Activated CD8-positive, alpha-beta T cell treated with anti-CD3 and anti-CD28 coated beads, Interleukin-2, amount 10 ng/mL, durations not matched to agents 7 days and 5 days (primary cell): ENCODE measurements around the gene ACVR1B. TPM values are rescaled to one million over a fixed set of nuclear protein-coding genes. Genes with fewer than 3 reads are reported as not detected.
A peak's percentile ranks its signal among the peaks of the same experiment; 100 is the strongest.

ENCODE experiments used
- ATAC-seq: fragments of 150-1000 bp; cut with Tn5 transposase; one replicate; pipeline ENCODE4 v1.10.0; 2021; ENCODE audit warnings: moderate library complexity
- CTCF ChIA-PET: fragments of 350-600 bp; sonication (Branson Sonifier 250); formaldehyde crosslinking; loops from one replicate; lab custom pipeline; 2021; ENCODE audit warnings: antibody characterized with exemption; lab: Charles Lee
- POLR2A ChIA-PET: fragments of 350-600 bp; sonication (Branson Sonifier 250); formaldehyde crosslinking; loops from one replicate; lab custom pipeline; 2021; ENCODE audit warnings: antibody characterized with exemption; lab: Charles Lee
- DNase-seq: peaks from one replicate; pipeline ENCODE4 v3.0.0-alpha.2; 2020
- H3K27ac Mint-ChIP-seq: one replicate; pipeline ENCODE4 v1.8.0; 2021; ENCODE audit warnings: mild to moderate bottlenecking, mixed read lengths
- H3K27me3 Mint-ChIP-seq: one replicate; pipeline ENCODE4 v1.8.0; 2021; ENCODE audit warnings: low read depth, mixed read lengths
- H3K36me3 Mint-ChIP-seq: one replicate; pipeline ENCODE4 v1.8.0; 2021; ENCODE audit warnings: low read depth, mixed read lengths
- H3K4me1 Mint-ChIP-seq: one replicate; pipeline ENCODE4 v1.8.0; 2021; ENCODE audit warnings: low read depth, mixed read lengths
- H3K4me3 Mint-ChIP-seq: one replicate; pipeline ENCODE4 v1.8.0; 2021; ENCODE audit warnings: mild to moderate bottlenecking, mixed read lengths
- H3K9me3 Mint-ChIP-seq: one replicate; pipeline ENCODE4 v1.8.0; 2022; ENCODE audit warnings: mixed read lengths; ENCODE audit not compliant: insufficient read depth
- total RNA-seq, 2 experiments: library from RNA; stranded (reverse); gene quantifications; one replicate each; pipeline ENCODE4 v1.2.3, GENCODE V29; 2021

ACVR1B gene
- total RNA-seq, 2 experiments from 2014 or later = 7.8 to 8.8 TPM

DNA sequence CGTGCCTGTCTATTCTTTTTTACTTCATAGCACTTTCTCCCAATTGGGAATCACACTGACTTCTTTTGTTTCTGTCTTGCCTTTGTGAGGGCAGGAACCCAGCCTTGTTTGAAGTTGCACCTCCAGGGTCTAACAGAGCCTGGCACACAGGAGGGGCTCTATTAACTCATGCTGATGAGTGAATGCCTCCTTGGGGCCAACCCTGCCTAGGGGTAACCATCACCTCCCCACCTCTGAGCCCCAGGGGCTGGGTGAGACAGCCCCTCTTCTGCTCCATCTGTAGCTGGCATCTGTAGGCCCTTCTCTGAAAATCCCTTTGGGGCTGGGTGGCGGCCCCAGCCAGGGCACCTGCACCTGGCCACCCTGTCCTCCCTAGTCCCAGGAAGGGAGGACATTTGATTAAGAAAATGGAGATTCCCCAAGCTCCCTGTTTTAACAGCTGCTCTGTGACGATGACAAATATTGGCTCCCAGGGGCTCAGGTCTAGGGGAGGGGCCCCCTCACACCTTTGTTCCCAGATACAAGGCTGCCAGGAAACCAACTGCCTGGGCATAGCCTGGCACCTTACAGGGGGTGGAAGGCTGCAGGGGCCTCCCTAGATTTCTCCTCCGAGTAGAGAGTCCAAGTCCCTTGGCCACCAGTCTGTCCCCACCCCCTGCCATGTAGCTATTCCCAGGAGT, 67.1 kb downstream of the ACVR1B start:
- CTCF ChIA-PET = interaction anchor here (0.7 to 12.4 kb wide), 4 partner anchors 10 to 103 kb away, joined by 3 to 472 read pairs (median 152); partner anchors contain the start of gene TAMALIN
- DNase-seq = no peak
- Mint-ChIP-seq H3K4me3 (no peak overlapping the region), H3K4me1 (peaks cover 30% of the 10 kb centered on the region), H3K27me3 (peaks cover 2% of the 10 kb centered on the region), H3K27ac (no peak overlapping the region), H3K36me3 (no peaks in the 10 kb centered on the region), H3K9me3 (no peaks in the 10 kb centered on the region)
- POLR2A ChIA-PET = no interaction called here
- ATAC-seq = no peak

DNA sequence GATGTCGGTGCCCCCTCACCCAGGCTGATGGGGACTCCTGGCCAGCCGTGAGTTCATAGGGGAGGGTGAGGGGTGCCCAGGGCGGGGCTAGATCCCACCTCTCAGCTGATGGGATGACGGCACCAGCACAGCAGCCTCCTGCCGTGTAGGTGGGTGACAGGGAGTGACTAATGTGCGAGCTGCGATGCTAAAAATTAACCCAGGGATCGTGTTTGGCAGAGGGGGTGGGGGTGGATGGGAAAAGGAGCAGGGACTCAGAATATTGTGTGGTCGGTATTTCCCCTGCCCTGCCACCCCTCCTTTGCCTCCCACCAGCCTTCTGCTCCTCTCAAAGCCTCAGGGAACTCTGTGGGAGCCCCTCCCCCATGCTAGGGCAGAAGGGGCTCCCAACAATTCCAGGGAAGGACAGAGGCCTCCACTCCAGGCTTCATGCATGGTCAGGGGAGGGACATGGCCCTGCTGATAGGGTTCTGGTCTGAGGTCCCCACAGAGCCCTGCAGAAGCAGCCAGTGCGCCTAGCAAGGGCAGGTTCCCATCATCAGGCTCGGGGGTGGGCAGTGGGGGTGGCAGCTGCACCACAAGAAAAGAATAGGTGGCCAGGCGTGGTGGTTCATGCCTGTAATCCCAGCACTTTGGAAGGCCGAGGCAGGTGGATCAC, 67.7 kb downstream of the ACVR1B start:
- POLR2A ChIA-PET = no interaction called here
- peaks cover 33% of the 10 kb centered on the region for H3K4me1 Mint-ChIP-seq
- DNase-seq = no peak
- H3K36me3 Mint-ChIP-seq = no peaks in the 10 kb centered on the region
- H3K4me3 Mint-ChIP-seq = no peak overlapping the region
- CTCF ChIA-PET = interaction anchor here (1.2 to 14.5 kb wide), 8 partner anchors 11 to 102 kb away, joined by 4 to 486 read pairs (median 296); partner anchors contain the start of genes ATG101, SMIM41 and TAMALIN
- H3K27me3 Mint-ChIP-seq = peaks cover 2% of the 10 kb centered on the region
- H3K9me3 Mint-ChIP-seq = no peaks in the 10 kb centered on the region
- no peak overlapping the region for H3K27ac Mint-ChIP-seq
- no peak for ATAC-seq

DNA sequence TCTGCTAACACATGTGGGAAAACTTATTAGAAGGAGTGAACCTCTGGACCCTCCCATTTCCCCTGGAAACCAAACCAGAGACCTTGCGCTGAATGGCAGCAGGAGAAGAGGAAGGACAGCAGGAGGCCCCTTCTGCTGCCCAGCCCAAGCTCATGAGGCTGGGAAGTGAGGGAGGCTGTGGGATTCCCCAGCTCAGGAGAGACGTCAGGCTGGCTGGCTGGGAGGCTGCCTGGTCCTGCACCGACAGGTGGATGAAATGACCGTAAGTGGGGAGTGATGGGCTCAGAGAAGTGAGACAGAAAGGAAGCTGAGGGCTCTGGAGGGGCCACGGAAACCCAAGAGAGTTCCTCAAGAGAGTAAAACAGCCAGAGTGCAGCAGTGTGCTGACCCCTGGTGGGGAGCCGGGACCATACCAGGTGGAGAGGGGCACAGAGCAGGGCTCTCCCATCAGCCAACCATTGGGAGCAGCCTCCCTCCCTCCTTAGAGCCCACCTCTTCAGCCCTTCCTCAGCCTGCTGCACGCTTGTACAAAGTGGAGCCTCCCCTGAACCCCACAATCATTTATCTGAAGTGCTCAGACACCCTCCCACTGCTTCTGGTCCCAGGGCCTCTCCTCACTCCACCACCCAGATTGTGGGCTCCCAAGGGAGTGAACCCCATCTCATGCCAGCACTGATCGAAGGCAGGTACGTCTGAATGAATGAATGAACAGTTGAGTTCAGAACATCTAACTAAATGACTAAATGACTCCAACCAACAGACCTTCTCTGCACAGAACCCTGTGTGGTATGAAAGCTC, 69.2 kb downstream of the ACVR1B start:
- Mint-ChIP-seq H3K27me3 (peaks cover 2% of the 10 kb centered on the region), H3K9me3 (no peaks in the 10 kb centered on the region), H3K4me1 (peaks cover 48% of the 10 kb centered on the region), H3K4me3 (peak overlapping the region; percentile 56), H3K36me3 (no peaks in the 10 kb centered on the region), H3K27ac (peak overlapping the region; percentile 74)
- DNase-seq = peak; percentile 84
- ChIA-PET POLR2A (interaction anchor here (0.8 to 1.3 kb wide), 2 partner anchors 14 to 18 kb away, joined by 3 to 4 read pairs; no protein-coding TSS in a partner anchor), CTCF (interaction anchor here (0.7 to 14.5 kb wide), 21 partner anchors 13 to 1488 kb away, joined by 3 to 486 read pairs (median 5); partner anchors contain the start of genes ATG101, SMIM41 and TAMALIN)
- ATAC-seq = peak; percentile 31

DNA sequence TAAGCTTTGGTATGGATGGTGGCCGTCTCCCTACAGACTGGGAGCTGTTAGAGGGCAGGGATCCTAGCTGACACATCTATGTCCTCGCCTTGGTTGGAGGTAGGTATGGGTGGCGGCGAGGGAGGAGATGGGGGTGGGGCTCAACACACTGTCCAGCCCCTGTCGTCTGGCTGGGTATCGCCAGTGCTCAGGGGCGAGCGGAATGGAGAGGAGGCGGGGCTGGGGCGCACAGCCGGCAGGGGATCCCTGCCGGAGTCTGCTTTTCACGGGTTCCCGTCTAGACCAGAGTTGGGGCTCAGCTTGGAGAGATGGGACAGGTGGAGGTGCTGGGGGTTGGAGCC, 71.3 kb downstream of the ACVR1B start:
- Mint-ChIP-seq H3K9me3 (no peaks in the 10 kb centered on the region), H3K4me3 (peak overlapping the region; percentile 94), H3K27me3 (peaks cover 2% of the 10 kb centered on the region), H3K4me1 (peaks cover 59% of the 10 kb centered on the region), H3K36me3 (no peaks in the 10 kb centered on the region), H3K27ac (peak overlapping the region; percentile 82)
- no peak for DNase-seq
- ChIA-PET CTCF (interaction anchor here (0.7 to 14.5 kb wide), 19 partner anchors 15 to 202 kb away, joined by 3 to 486 read pairs (median 8); partner anchors contain the start of genes ATG101, SMIM41 and TAMALIN), POLR2A (interaction anchor here (0.8 kb wide), 1 partner anchor 17 kb away, joined by 3 read pairs; no protein-coding TSS in a partner anchor)
- ATAC-seq = no peak

DNA sequence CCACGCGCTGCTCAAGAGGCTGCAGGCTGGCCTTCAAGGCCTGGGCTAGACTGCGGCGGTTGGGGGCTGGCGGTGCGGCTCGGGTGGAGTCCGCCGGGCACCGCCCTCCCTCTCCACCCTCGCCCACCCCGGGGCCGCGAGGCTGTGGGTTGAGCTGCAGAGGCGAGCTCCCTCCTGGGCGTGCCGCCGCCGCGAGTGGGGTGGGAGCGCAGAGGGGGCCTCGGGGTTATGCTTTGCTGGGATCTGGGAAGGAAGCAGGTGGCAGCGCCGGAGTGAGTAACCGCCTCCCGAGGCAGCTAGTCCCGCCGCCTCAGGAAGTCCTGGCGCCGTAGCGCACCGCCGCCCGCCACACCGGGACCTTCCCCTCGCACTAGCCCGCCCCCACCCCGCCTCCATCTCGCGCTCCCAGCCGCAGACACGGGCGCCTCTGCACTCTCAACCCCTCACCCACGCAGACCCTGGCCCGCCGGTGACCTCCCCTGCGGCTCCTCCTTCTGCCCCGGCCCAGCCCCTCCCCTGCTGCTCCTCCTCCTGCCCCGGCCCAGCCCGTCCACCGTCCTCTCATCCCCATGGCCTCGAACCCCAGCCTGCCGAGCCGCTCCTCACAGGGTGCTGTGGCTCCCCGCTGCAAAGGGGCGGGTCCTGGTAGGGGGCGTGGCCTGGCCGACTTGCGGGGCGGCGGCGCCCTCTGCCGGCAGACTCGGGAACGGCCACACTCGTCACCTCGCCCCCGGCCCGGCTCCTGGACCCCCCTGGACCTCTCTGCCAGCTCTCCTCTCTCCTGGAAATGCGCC, 71.9 kb downstream of the ACVR1B start:
- ChIA-PET POLR2A (interaction anchor here (0.7 to 1.1 kb wide), 4 partner anchors 17 to 137 kb away, joined by 3 read pairs; partner anchors contain the start of gene TAMALIN), CTCF (interaction anchor here (0.7 to 14.5 kb wide), 18 partner anchors 15 to 203 kb away, joined by 3 to 486 read pairs (median 8); partner anchors contain the start of genes ATG101, SMIM41 and TAMALIN)
- peaks cover 2% of the 10 kb centered on the region for H3K27me3 Mint-ChIP-seq
- H3K4me3 Mint-ChIP-seq = peak overlapping the region; percentile 94
- H3K4me1 Mint-ChIP-seq = peaks cover 59% of the 10 kb centered on the region
- H3K9me3 Mint-ChIP-seq = no peaks in the 10 kb centered on the region
- DNase-seq = peak; percentile 95
- peak; percentile 61 for ATAC-seq
- H3K27ac Mint-ChIP-seq = peak overlapping the region; percentile 99
- H3K36me3 Mint-ChIP-seq = no peaks in the 10 kb centered on the region

DNA sequence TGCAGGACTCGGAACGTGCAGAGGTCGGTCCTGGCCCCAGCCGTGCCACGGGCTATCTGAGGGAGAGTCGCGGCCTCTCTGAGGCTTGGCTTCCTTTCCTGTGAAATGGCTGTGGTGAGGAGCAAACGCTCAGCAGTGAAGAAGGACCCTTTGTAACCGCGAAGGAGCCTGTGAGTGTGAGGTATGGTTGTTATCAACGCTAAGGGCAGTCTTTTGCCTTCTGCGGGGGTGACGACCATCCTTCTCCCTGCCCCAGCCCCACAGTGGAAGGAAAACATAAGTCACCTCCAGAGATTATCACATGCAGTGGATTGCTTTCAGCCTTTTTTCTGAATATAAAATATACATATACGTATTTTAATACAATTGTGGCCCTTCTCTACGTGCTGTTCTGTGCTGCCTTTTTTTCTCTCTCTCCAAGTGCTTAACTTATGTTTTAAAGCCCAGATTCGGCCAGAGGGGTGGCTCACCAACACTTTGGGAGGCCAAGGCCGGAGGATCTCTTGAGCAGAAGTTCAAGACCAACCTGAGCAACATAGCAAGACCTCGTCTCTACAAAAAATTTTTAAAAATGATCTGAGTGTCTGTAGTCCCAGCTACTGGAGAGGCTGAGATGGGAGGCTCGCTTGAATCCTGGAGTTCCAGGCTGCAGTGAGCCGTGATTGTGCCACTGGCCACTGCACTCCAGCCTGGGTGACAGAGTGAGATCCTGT, 72.6 kb downstream of the ACVR1B start:
- ATAC-seq = peak; percentile 23

DNA sequence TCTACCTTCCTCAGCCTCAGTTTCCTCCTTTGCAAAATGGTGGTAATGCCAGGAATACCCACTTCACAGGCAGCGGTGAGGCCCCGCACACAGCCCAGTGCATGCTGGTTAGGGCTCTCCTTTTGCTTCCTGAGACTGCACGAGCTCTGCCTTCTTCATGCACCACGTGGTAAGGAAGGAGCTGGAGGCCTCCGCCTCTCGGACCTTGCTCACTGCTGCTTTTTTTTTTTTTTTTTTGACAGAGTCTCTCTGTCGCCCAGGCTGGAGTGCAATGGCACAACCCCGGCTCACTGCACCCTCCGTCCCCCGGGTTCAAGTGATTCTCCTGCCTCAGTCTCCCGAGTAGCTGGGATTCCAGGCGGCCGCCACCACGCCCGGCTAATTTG, 73.3 kb downstream of the ACVR1B start:
- DNase-seq (peak; percentile 87), ATAC-seq (peak; percentile 55)
- Mint-ChIP-seq H3K36me3 (no peaks in the 10 kb centered on the region), H3K27ac (peak overlapping the region; percentile 99), H3K9me3 (no peaks in the 10 kb centered on the region), H3K4me1 (peaks cover 59% of the 10 kb centered on the region), H3K4me3 (peak overlapping the region; percentile 94), H3K27me3 (peaks cover 2% of the 10 kb centered on the region)
- ChIA-PET POLR2A (interaction anchor here (0.7 to 2.4 kb wide), 10 partner anchors 8 to 204 kb away, joined by 3 to 12 read pairs (median 5); partner anchors contain the start of genes ATG101, NR4A1 and TAMALIN), CTCF (interaction anchor here (0.6 to 14.5 kb wide), 49 partner anchors 7 to 811 kb away, joined by 3 to 486 read pairs (median 5); partner anchors contain the start of genes ACVR1B, ATG101, NR4A1 and SMIM41)

More for the DNA sequence above, 72.6 kb downstream of the ACVR1B start:
- ChIA-PET POLR2A (interaction anchor here (0.7 to 2.4 kb wide), 5 partner anchors 9 to 138 kb away, joined by 3 to 12 read pairs (median 3); partner anchors contain the start of genes NR4A1 and TAMALIN), CTCF (interaction anchor here (0.6 to 14.5 kb wide), 23 partner anchors 8 to 204 kb away, joined by 3 to 486 read pairs (median 21); partner anchors contain the start of genes ACVR1B, ATG101, NR4A1 and SMIM41)
- H3K4me3 Mint-ChIP-seq = peak overlapping the region; percentile 94
- no peak for DNase-seq
- H3K4me1 Mint-ChIP-seq = peaks cover 59% of the 10 kb centered on the region
- no peaks in the 10 kb centered on the region for H3K9me3 Mint-ChIP-seq
- H3K27ac Mint-ChIP-seq = peak overlapping the region; percentile 99
- peaks cover 2% of the 10 kb centered on the region for H3K27me3 Mint-ChIP-seq
- H3K36me3 Mint-ChIP-seq = no peaks in the 10 kb centered on the region

DNA sequence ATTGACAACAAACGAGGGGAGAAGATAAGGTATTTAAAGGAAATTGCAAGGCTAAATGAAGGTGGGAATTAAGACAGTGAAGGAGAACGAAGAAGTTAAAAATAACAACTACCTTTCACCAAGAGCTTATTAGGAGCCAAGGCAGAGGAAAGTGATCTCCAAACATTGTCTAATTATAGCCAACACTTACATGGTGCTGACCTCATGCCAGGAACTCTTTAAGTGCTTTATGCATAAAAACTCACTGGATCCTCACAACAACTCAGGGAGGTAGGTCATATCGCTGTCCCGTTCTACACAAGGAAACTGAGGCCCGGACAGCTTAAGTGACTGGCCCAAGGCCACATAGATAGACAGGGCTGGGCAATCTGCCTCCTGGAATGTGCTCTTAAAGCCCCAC, 74.8 kb downstream of the ACVR1B start:
- CTCF ChIA-PET = interaction anchor here (0.7 to 14.5 kb wide), 23 partner anchors 9 to 281 kb away, joined by 3 to 486 read pairs (median 14); partner anchors contain the start of genes ATG101, NR4A1, SMIM41 and TAMALIN
- no peaks in the 10 kb centered on the region for H3K9me3 Mint-ChIP-seq
- POLR2A ChIA-PET = interaction anchor here (1.4 to 2.4 kb wide), 3 partner anchors 25 to 58 kb away, joined by 5 to 12 read pairs (median 10); partner anchors contain the start of genes ATG101 and NR4A1
- H3K27me3 Mint-ChIP-seq = no peaks in the 10 kb centered on the region
- H3K4me1 Mint-ChIP-seq = peaks cover 47% of the 10 kb centered on the region
- H3K27ac Mint-ChIP-seq = peak overlapping the region; percentile 99
- DNase-seq (no peak), ATAC-seq (no peak)
- H3K4me3 Mint-ChIP-seq = no peak overlapping the region
- H3K36me3 Mint-ChIP-seq = no peaks in the 10 kb centered on the region

DNA sequence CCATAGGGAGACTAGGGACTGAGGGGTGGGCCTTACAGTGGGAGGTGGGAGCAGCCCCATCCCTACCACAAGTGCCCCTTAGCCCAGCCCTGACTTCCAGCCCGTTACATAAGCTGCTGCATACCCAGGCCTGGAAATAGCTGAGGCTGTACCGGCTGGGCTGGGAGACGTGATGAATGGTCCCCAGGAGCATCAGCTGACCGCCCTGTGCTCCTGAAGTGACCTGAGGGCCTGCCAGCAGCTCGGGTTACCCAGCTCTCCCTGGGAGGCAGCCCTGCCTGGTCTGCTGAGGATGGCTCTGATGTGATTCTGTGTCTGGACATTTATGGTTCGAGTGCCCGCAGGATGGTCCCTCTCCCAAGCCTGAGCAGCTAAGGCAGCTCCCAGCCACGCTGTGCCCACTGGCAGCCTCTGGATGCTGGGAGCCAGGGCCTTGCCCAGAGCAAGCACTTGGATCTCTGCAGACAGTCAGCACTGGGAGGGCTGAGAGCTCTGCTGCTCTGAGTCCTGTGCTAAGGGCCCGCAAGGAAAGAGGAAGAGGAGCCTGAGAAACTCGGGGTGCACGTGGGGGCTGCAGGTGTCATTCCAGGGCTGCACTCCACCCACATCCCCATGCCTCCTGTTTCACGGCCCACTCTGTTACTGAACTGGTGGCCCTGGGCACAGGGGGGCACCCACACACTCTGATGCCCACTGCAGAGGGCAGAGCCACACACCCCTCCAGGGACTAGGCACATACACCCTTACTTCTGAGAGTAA, 75.8 kb downstream of the ACVR1B start:
- no peak for ATAC-seq
- peaks cover 38% of the 10 kb centered on the region for H3K4me1 Mint-ChIP-seq
- POLR2A ChIA-PET = interaction anchor here (0.6 kb wide), 1 partner anchor 42 kb away, joined by 3 read pairs; the partner anchor contains the start of gene ATG101

More for the DNA sequence above, 75.8 kb downstream of the ACVR1B start:
- DNase-seq = no peak
- no peak overlapping the region for H3K4me3 Mint-ChIP-seq
- H3K36me3 Mint-ChIP-seq = no peaks in the 10 kb centered on the region
- CTCF ChIA-PET = interaction anchor here (2.9 to 14.5 kb wide), 8 partner anchors 13 to 96 kb away, joined by 30 to 486 read pairs (median 296); partner anchors contain the start of genes ATG101, SMIM41 and TAMALIN
- peaks cover 2% of the 10 kb centered on the region for H3K27me3 Mint-ChIP-seq
- H3K27ac Mint-ChIP-seq = no peak overlapping the region
- H3K9me3 Mint-ChIP-seq = no peaks in the 10 kb centered on the region
